H1 (cell line): Measurements from ENCODE around the gene OTUD3. TPM values are rescaled to one million over a fixed set of nuclear protein-coding genes. Genes with fewer than 3 reads are reported as not detected.
"Not testable (repeated sequence)": the region's sequence is repeated elsewhere in the genome, so short reads cannot be mapped to it uniquely, and the experiment has no call there.

ENCODE experiments used
- CTCF ChIA-PET: fragments of 300-600 bp; sonication (Branson Sonifier 250); formaldehyde crosslinking; loops from one replicate; lab custom pipeline; 2021; ENCODE audit not compliant: partially characterized antibody; lab: Charles Lee
- POLR2A ChIA-PET: fragments of 300-600 bp; sonication (Branson Sonifier 250); formaldehyde crosslinking; loops from one replicate; lab custom pipeline; 2021; ENCODE audit warnings: inconsistent platforms; ENCODE audit not compliant: partially characterized antibody; lab: Charles Lee
- DNase-seq, 2 experiments: peaks; one replicate each; pipeline versions ENCODE4 v3.0.0 to v3.0.0-alpha.2; 2010 to 2022; ENCODE audit warnings: low spot score in 2 of 2, low read depth in 1 of 2, mixed read lengths in 1 of 2
- FAIRE-seq: peaks from 2 replicates; lab custom pipeline; 2011; peaks lifted over from hg19 to GRCh38; lab: Jason Lieb, UNC
- H2AFZ ChIP-seq: 2 replicates; pipeline ENCODE4 v1.8.1; 2012; ENCODE audit warnings: low read length, inconsistent platforms
- H2AK5ac ChIP-seq: 2 replicates; pipeline ENCODE4 v1.6.1; 2013; ENCODE audit warnings: low read depth, low read length
- H2BK120ac ChIP-seq: replicated peaks from 2 replicates; pipeline ENCODE3; 2013; ENCODE audit warnings: low read depth, low read length, inconsistent platforms
- H2BK12ac ChIP-seq: 2 replicates; pipeline ENCODE4 v1.6.1; 2013; ENCODE audit warnings: low read depth, low read length
- H2BK15ac ChIP-seq: 2 replicates; pipeline ENCODE4 v1.6.1; 2013; ENCODE audit warnings: low read length
- H2BK20ac ChIP-seq: 2 replicates; pipeline ENCODE4 v1.6.1; 2013; ENCODE audit warnings: low read length
- H2BK5ac ChIP-seq: 2 replicates; pipeline ENCODE4 v1.6.1; 2013; ENCODE audit warnings: low read depth, low read length
- H3K14ac ChIP-seq: 2 replicates; pipeline ENCODE4 v1.6.1; 2013; ENCODE audit warnings: inconsistent platforms; ENCODE audit not compliant: insufficient read length
- H3K18ac ChIP-seq: 2 replicates; pipeline ENCODE4 v1.6.1; 2013; ENCODE audit warnings: low read length; ENCODE audit errors: extremely low read depth
- H3K23ac ChIP-seq: 2 replicates; pipeline ENCODE4 v1.6.1; 2013; ENCODE audit warnings: inconsistent platforms; ENCODE audit not compliant: insufficient read length
- H3K23me2 ChIP-seq: 2 replicates; pipeline ENCODE4 v1.6.1; 2013; ENCODE audit warnings: low read depth, low read length
- H3K27ac ChIP-seq: 2 replicates; pipeline ENCODE4 v1.6.1; 2011; ENCODE audit warnings: low read depth, low read length, inconsistent platforms
- H3K27me3 ChIP-seq, 4 experiments: replicated peaks in 1 of 4; 1 replicate in 1 of 4; 2 replicates in 3 of 4; pipeline versions ENCODE4 v1.6.1 to v1.8.1; 2011 to 2013; ENCODE audit warnings: low read length in 3 of 4, mild to moderate bottlenecking in 3 of 4, inconsistent platforms in 2 of 4, mixed read lengths in 2 of 4, moderate library complexity in 1 of 4; ENCODE audit not compliant: control insufficient read depth in 3 of 4, insufficient read depth in 3 of 4; ENCODE audit errors: extremely low read depth in 1 of 4
- H3K36me3 ChIP-seq, 4 experiments: 2 replicates each; pipeline versions ENCODE4 v1.6.1 to v1.8.1; 2011 to 2013; ENCODE audit warnings: mild to moderate bottlenecking in 4 of 4, low read length in 3 of 4, moderate library complexity in 2 of 4, control low read depth in 1 of 4, inconsistent platforms in 1 of 4; ENCODE audit not compliant: insufficient read depth in 4 of 4, control insufficient read depth in 2 of 4
- H3K4ac ChIP-seq: replicated peaks from 2 replicates; pipeline ENCODE3; 2013; ENCODE audit warnings: low read length, low read depth, mixed read lengths, inconsistent platforms; ENCODE audit not compliant: insufficient read length
- H3K4me1 ChIP-seq, 4 experiments: replicated peaks in 1 of 4; 1 replicate in 1 of 4; 2 replicates in 3 of 4; pipeline versions ENCODE4 v1.6.1 to v1.8.1; 2011 to 2013; ENCODE audit warnings: low read length in 3 of 4, inconsistent platforms in 2 of 4, mixed read lengths in 1 of 4; ENCODE audit not compliant: insufficient read depth in 4 of 4, control insufficient read depth in 3 of 4
- H3K4me2 ChIP-seq, 2 experiments: 2 replicates each; pipeline versions ENCODE4 v1.6.1 to v1.8.1; 2011 to 2013; ENCODE audit warnings: low read depth in 2 of 2, low read length in 2 of 2, control low read depth in 1 of 2, inconsistent platforms in 1 of 2, mild to moderate bottlenecking in 1 of 2; ENCODE audit not compliant: insufficient read depth in 1 of 2
- H3K4me3 ChIP-seq, 4 experiments: fragments of 200-600, 300-600 bp in 1 of 4; sonication (generic), shearing (Covaris generic), sonication (Bioruptor Twin) in 1 of 4; 2 replicates each; pipeline versions ENCODE4 v1.5.1 to v1.8.1; 2011 to 2016; ENCODE audit warnings: low read length in 4 of 4, low read depth in 3 of 4, control low read depth in 2 of 4, inconsistent platforms in 2 of 4, mild to moderate bottlenecking in 2 of 4, mixed read lengths in 1 of 4, moderate library complexity in 1 of 4; ENCODE audit not compliant: insufficient read depth in 2 of 4; ENCODE audit errors: extremely low read depth in 1 of 4
- H3K56ac ChIP-seq: replicated peaks from 2 replicates; pipeline ENCODE3; 2013; ENCODE audit warnings: low read depth, mild to moderate bottlenecking, mixed read lengths, low read length, inconsistent platforms; ENCODE audit not compliant: insufficient read length
- H3K79me1 ChIP-seq: 2 replicates; pipeline ENCODE4 v1.6.1; 2013; ENCODE audit warnings: low read depth, low read length, control low read depth
- H3K79me2 ChIP-seq, 2 experiments: 2 replicates each; pipeline versions ENCODE4 v1.6.1 to v1.8.1; 2012 to 2013; ENCODE audit warnings: low read length in 2 of 2, mild to moderate bottlenecking in 2 of 2, inconsistent platforms in 1 of 2; ENCODE audit not compliant: insufficient read depth in 2 of 2, control insufficient read depth in 1 of 2
- H3K9ac ChIP-seq, 4 experiments: replicated peaks in 1 of 4; 1 replicate in 1 of 4; 2 replicates in 3 of 4; pipeline versions ENCODE4 v1.6.1 to v1.8.1; 2011 to 2013; ENCODE audit warnings: low read depth in 3 of 4, low read length in 3 of 4, control low read depth in 2 of 4, mild to moderate bottlenecking in 2 of 4, moderate library complexity in 2 of 4, inconsistent platforms in 1 of 4; ENCODE audit errors: extremely low read depth in 1 of 4
- H3K9me3 ChIP-seq, 2 experiments: 2 replicates each; pipeline versions ENCODE4 v1.6.1 to v1.8.1; 2012 to 2013; ENCODE audit warnings: mild to moderate bottlenecking in 2 of 2, moderate library complexity in 2 of 2, control low read depth in 1 of 2, inconsistent platforms in 1 of 2, low read depth in 1 of 2, low read length in 1 of 2, mixed read lengths in 1 of 2; ENCODE audit not compliant: insufficient read depth in 2 of 2
- H4K20me1 ChIP-seq, 2 experiments: replicated peaks in 1 of 2; 2 replicates each; pipeline versions ENCODE3 to v1.8.1; 2011 to 2013; ENCODE audit warnings: inconsistent platforms in 2 of 2, low read length in 2 of 2, mild to moderate bottlenecking in 1 of 2; ENCODE audit not compliant: insufficient read depth in 2 of 2, control insufficient read depth in 1 of 2
- H4K5ac ChIP-seq: 2 replicates; pipeline ENCODE4 v1.6.1; 2013; ENCODE audit warnings: low read length, low read depth, mixed read lengths, inconsistent platforms; ENCODE audit not compliant: insufficient read length
- H4K8ac ChIP-seq: 2 replicates; pipeline ENCODE4 v1.8.0; 2013; ENCODE audit warnings: mild to moderate bottlenecking, moderate library complexity, low read length, inconsistent platforms; ENCODE audit not compliant: insufficient read depth; ENCODE audit errors: extremely low read depth
- H4K91ac ChIP-seq: replicated peaks from 2 replicates; pipeline ENCODE3; 2013; ENCODE audit warnings: low read length, mixed read lengths, inconsistent platforms; ENCODE audit not compliant: insufficient read length
- TBP ChIP-seq: IDR thresholded peaks from 2 replicates; pipeline ENCODE4 v1.6.1; 2011; ENCODE audit warnings: low read depth, low read length, improper control_type of control experiment
- WGBS, 2 experiments: shearing (Covaris generic) in 1 of 2; methylation state at CpG; one replicate each; pipeline versions ENCODE4 v1.1.6 to v1.1.7; 2013 to 2015; ENCODE audit warnings: low lambda C conversion rate in 2 of 2, mixed read lengths in 2 of 2, inconsistent platforms in 1 of 2, low coverage in 1 of 2, missing lambda C conversion rate in 1 of 2; ENCODE audit not compliant: insufficient replicate concordance in 2 of 2, insufficient coverage in 1 of 2, insufficient read length in 1 of 2; ENCODE audit errors: extremely low coverage in 1 of 2, missing lambda C conversion rate in 1 of 2; 5-methylcytosine and 5-hydroxymethylcytosine counted together
- polyA plus RNA-seq, 7 experiments: library from polyadenylated mRNA; depleted of rRNA in 3 of 7; stranded (reverse) in 5 of 7; unstranded in 2 of 7; fragments of >200 nt in 5 of 7; fragments of 200-250 nt in 2 of 7; gene quantifications; 1 replicate in 5 of 7; 2 replicates in 1 of 7; 4 replicates in 1 of 7; pipeline versions ENCODE4 v1.2.1 to v1.2.3, GENCODE V29; 2011 to 2013; ENCODE audit warnings: missing spikeins in 2 of 7, mixed read lengths in 2 of 7
- total RNA-seq: library from RNA; stranded (reverse); fragmentation: NEBNext Ultra II Directional; extraction: Animal tissue kit (Norgen Biotek cat#: 25700); gene quantifications from 2 replicates; pipeline ENCODE4 v1.2.1, GENCODE V29; 2021

OTUD3 gene
- total and polyA plus RNA-seq, 2 of the 8 experiments (the other 6 are each of a cell fraction or from before 2014, with no cell fraction given) = 6.3 to 11.9 TPM

DNA sequence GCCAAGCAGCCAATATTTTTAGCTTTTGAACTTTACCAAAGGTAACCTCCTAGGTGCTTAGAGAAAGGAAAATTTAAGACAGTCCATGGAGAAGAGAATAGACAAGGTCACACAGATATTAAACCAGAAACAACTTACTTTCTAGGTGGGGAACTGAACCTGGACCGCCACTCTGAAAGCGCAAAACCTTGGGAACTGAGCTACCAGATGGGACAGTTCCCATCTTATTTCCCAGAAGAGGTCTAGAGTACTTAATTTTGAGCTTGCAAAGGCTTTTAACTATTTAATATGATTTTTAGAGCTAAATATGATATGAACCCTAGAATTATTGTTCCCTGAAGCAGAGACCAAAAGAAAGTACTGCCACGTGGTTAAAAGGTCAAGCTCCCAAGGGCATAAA, 32.9 kb upstream of the OTUD3 start:
- H4K91ac ChIP-seq, H3K27me3 ChIP-seq, H3K4ac ChIP-seq, H3K9ac ChIP-seq, H3K23ac ChIP-seq, H2BK15ac ChIP-seq, H4K20me1 ChIP-seq, POLR2A ChIA-PET, H2AK5ac ChIP-seq, H3K56ac ChIP-seq, H3K79me1 ChIP-seq, H4K8ac ChIP-seq, DNase-seq, H3K14ac ChIP-seq, H2BK5ac ChIP-seq, H3K9me3 ChIP-seq, H3K18ac ChIP-seq, H2AFZ ChIP-seq, H4K5ac ChIP-seq, H3K23me2 ChIP-seq, H3K79me2 ChIP-seq, H3K36me3 ChIP-seq, H3K4me1 ChIP-seq, FAIRE-seq, H3K27ac ChIP-seq, H3K4me3 ChIP-seq, H2BK120ac ChIP-seq, H2BK12ac ChIP-seq, H3K4me2 ChIP-seq, H2BK20ac ChIP-seq: not testable (repeated sequence)
- peak; percentile 88 for TF ChIP-seq TBP
- WGBS, 2 experiments = 89% methylated on average over 3 of the region's 3 CpGs; no CpG with 5 or more reads in 1 of the 2 experiments
- CTCF ChIA-PET = interaction anchor here (1.0 to 1.5 kb wide), 2 partner anchors 62 to 69 kb away, joined by 3 read pairs; no protein-coding TSS in a partner anchor
